Panc1 (cell line): Measurements from ENCODE around the gene PHRF1.

Source experiments
- CTCF ChIP-seq: fragments of 450-650 bp; IDR thresholded peaks from 2 replicates; pipeline ENCODE4 v1.5.1; 2017; ENCODE audit warnings: mild to moderate bottlenecking
- POLR2AphosphoS5 ChIP-seq: IDR thresholded peaks from 2 replicates; pipeline ENCODE4 v1.6.1; 2012; ENCODE audit warnings: mild to moderate bottlenecking, low read depth, low read length, moderate library complexity
- REST ChIP-seq, 2 experiments: IDR thresholded peaks; 2 replicates each; pipeline ENCODE4 v1.6.1; 2011 to 2012; ENCODE audit warnings: low read depth in 2 of 2, control low read depth in 1 of 2, low read length in 1 of 2, mild to moderate bottlenecking in 1 of 2, moderate library complexity in 1 of 2; ENCODE audit not compliant: insufficient read depth in 1 of 2
- TCF7L2 ChIP-seq: IDR thresholded peaks from 2 replicates; pipeline ENCODE4 v1.6.1; 2011; ENCODE audit warnings: mild to moderate bottlenecking, low read depth, low read length, inconsistent platforms

GRCh38 chr11:553083-553987, 22.9 kb upstream of the PHRF1 start:
- TF ChIP-seq CTCF (no peak), REST (IDR thresholded peaks at IDR 0.05; ENCODE audit: insufficient read depth in 1 of 2, low read depth in 2 of 2, low read length in 1 of 2) (no peak), POLR2AphosphoS5 (0 out of 2 replicates have a peak, but pooled peaks have one; percentile 28), TCF7L2 (no peak)
